Activated T-helper 17 cell treated with anti-CD3 and anti-CD28 coated beads, Interleukin-2, amount 50 U/mL, for 72 hours (primary cell): ENCODE data around the gene DLX2. TPM values are rescaled to one million over a fixed set of nuclear protein-coding genes. Genes with fewer than 3 reads are reported as not detected.

Experiments used
- ATAC-seq: fragments of 150-1000 bp; cut with Tn5 transposase; replicated peaks from 2 replicates; pipeline ENCODE4 v1.10.0; 2021; ENCODE audit warnings: mild to moderate bottlenecking, moderate library complexity
- H3K27ac Mint-ChIP-seq: one replicate; pipeline ENCODE4 v1.8.0; 2022; ENCODE audit warnings: mixed read lengths
- H3K27me3 Mint-ChIP-seq: one replicate; pipeline ENCODE4 v1.8.0; 2022; ENCODE audit warnings: mixed read lengths
- H3K36me3 Mint-ChIP-seq: one replicate; pipeline ENCODE4 v1.8.0; 2022; ENCODE audit warnings: low read depth, mild to moderate bottlenecking, mixed read lengths
- H3K4me1 Mint-ChIP-seq: one replicate; pipeline ENCODE4 v1.8.0; 2022; ENCODE audit warnings: mixed read lengths
- H3K4me3 Mint-ChIP-seq: one replicate; pipeline ENCODE4 v1.8.0; 2022; ENCODE audit warnings: mild to moderate bottlenecking, mixed read lengths
- H3K9me3 Mint-ChIP-seq: one replicate; pipeline ENCODE4 v1.8.0; 2022; ENCODE audit warnings: mixed read lengths
- total RNA-seq, 2 donors: library from RNA; stranded (reverse); gene quantifications; one replicate each; pipeline ENCODE4 v1.2.3, GENCODE V29; 2022

DLX2 gene
- total RNA-seq, 2 donors from 2014 or later = not detected

- ATAC-seq = no peak
- Mint-ChIP-seq H3K36me3 (no peaks in the 10 kb centered on the region), H3K27ac (no peak overlapping the region), H3K4me3 (peak overlapping the region; percentile 76), H3K27me3 (peaks cover 59% of the 10 kb centered on the region), H3K9me3 (no peaks in the 10 kb centered on the region), H3K4me1 (peaks cover 27% of the 10 kb centered on the region)
Measured at GRCh38 chr2:172100935-172101820, 1.5 kb downstream of the DLX2 start.

GRCh38 chr2:172100080-172100934 is 2.4 kb downstream of the DLX2 start:
- Mint-ChIP-seq H3K27me3 (peaks cover 61% of the 10 kb centered on the region), H3K27ac (no peak overlapping the region), H3K36me3 (no peaks in the 10 kb centered on the region), H3K9me3 (no peaks in the 10 kb centered on the region), H3K4me1 (peaks cover 31% of the 10 kb centered on the region), H3K4me3 (peak overlapping the region; percentile 76)
- no peak for ATAC-seq

- Mint-ChIP-seq H3K36me3 (no peaks in the 10 kb centered on the region), H3K27me3 (peaks cover 60% of the 10 kb centered on the region), H3K27ac (no peak overlapping the region), H3K9me3 (no peaks in the 10 kb centered on the region), H3K4me3 (no peak overlapping the region), H3K4me1 (peaks cover 31% of the 10 kb centered on the region)
- no peak for ATAC-seq
Measured at GRCh38 chr2:172099472-172100079, 3.1 kb downstream of the DLX2 start.

- Mint-ChIP-seq H3K9me3 (no peaks in the 10 kb centered on the region), H3K27ac (no peak overlapping the region), H3K36me3 (no peaks in the 10 kb centered on the region), H3K4me1 (peaks cover 29% of the 10 kb centered on the region), H3K27me3 (peaks cover 58% of the 10 kb centered on the region), H3K4me3 (peak overlapping the region; percentile 47)
- peak; percentile 48 for ATAC-seq
Measured at GRCh38 chr2:172098650-172099471, 3.8 kb downstream of the DLX2 start.

GRCh38 chr2:172098287-172098649 is 4.4 kb downstream of the DLX2 start:
- peaks cover 58% of the 10 kb centered on the region for H3K27me3 Mint-ChIP-seq
- H3K36me3 Mint-ChIP-seq = peaks cover 2% of the 10 kb centered on the region
- H3K4me3 Mint-ChIP-seq = peak overlapping the region; percentile 47
- no peaks in the 10 kb centered on the region for H3K9me3 Mint-ChIP-seq
- H3K27ac Mint-ChIP-seq = no peak overlapping the region
- peaks cover 28% of the 10 kb centered on the region for H3K4me1 Mint-ChIP-seq
- ATAC-seq = no peak

DNA sequence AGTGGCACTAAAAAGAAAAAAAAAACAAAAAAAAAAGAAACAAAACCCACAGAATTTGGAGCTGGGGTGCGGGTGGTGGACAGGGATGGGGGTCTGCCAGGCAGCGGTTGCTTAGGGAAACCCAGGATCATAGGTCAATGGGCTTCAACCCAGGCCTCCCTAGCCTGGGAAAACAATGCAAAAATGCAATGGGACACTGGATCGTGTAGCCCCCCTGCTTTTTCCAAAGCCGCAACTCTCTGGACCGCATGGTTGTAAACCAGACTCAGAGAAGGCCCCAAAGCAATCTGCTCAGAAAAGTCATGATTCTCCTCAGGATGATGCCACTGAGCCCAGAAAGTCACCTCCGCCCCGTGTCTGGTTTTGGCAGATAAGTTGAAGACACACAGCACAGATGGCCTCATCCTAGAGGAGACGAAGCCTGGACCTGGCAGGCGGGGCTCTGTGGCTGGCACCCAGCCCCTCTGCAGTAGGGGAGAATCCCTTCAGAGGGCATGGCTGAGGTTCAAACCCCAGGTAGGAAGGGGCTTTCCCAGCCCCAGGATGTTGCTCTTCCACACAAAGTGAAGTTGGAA is 5.1 kb downstream of the DLX2 start:
- peaks cover 28% of the 10 kb centered on the region for H3K4me1 Mint-ChIP-seq
- H3K27me3 Mint-ChIP-seq = peaks cover 60% of the 10 kb centered on the region
- no peak overlapping the region for H3K4me3 Mint-ChIP-seq
- H3K27ac Mint-ChIP-seq = no peak overlapping the region
- H3K9me3 Mint-ChIP-seq = no peaks in the 10 kb centered on the region
- ATAC-seq = no peak
- H3K36me3 Mint-ChIP-seq = peaks cover 8% of the 10 kb centered on the region

GRCh38 chr2:172096626-172097547 is 5.8 kb downstream of the DLX2 start:
- peak overlapping the region; percentile 72 for H3K4me3 Mint-ChIP-seq
- H3K9me3 Mint-ChIP-seq = no peaks in the 10 kb centered on the region
- peaks cover 63% of the 10 kb centered on the region for H3K27me3 Mint-ChIP-seq
- H3K27ac Mint-ChIP-seq = no peak overlapping the region
- no peak for ATAC-seq
- peaks cover 25% of the 10 kb centered on the region for H3K4me1 Mint-ChIP-seq
- peaks cover 12% of the 10 kb centered on the region for H3K36me3 Mint-ChIP-seq

DNA sequence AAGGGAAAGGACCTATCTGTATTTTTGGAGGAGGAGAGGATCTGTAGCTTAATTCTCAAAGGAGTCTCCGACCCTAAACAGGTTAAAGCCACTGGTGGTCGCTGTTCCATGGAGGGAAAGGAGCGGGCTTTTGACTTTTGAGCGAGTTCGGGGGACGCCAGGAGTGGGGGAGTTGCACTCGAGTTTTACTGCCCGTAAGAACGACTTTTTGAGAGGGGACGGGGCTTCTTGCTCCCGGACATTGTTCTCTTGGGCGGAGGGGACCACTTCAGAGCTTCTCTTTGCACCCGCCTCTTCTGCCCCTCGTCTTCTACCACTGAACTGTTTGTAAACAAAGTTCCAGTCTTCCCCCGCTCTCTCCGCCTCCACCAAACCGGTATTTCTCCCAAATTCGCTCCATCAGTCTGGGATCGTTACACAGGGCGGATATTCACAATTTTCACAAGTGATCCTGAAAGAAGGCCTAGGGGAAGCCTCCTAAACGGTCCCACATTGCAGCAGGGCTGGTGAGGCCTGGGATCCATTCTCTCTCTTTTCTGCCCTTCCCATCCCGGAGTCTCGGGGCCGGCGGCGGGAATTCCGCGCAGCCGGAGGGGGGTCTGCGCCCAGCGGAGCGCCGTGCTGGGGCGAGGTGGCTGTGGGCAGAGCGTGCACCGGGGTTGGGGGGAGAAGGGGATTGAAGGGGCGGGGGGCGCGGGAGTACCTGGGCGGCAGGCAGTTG is 6.6 kb downstream of the DLX2 start:
- no peak for ATAC-seq
- Mint-ChIP-seq H3K4me1 (peaks cover 20% of the 10 kb centered on the region), H3K4me3 (peak overlapping the region; percentile 72), H3K27ac (no peak overlapping the region), H3K27me3 (peaks cover 62% of the 10 kb centered on the region), H3K9me3 (no peaks in the 10 kb centered on the region), H3K36me3 (peaks cover 12% of the 10 kb centered on the region)

DNA sequence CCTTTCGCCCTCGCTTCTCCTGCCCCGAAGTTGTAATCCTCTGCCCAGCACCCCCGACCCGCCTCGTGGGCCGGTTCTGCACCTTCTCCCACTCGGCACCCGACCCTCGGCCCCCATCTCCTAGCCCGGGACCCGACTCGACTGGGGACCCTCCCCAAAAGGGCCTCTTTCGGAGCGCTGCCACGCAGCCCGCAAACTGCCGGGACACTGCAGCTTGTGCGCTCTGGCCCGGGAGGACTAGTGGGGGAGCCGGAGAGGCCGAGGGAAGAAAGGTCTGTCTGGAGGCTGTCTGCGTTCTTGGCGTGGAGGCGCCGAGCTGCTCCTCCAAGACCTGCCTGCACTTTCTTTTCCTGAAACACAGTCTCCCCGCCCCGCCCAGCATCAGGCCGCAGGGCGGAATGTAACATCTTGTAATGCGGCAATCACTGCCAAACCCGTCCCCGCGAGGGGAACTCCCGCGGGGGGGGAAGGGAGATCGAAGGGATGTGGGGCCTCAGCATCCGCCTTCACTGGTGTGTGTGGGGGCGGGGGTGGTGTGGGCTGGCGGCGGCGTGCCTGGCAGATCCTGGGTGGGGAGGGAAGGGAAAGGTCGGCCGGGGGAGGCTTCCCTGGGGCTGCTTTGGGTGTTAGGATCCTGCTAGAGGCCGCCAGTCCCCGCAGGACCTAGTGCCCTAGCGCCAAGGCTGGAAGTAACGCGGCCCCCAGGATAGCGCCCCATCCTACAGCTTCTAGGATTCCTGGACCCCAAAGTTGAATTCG is 7.4 kb downstream of the DLX2 start:
- peak; percentile 49 for ATAC-seq
- Mint-ChIP-seq H3K4me1 (peaks cover 20% of the 10 kb centered on the region), H3K9me3 (no peaks in the 10 kb centered on the region), H3K27ac (no peak overlapping the region), H3K36me3 (peaks cover 12% of the 10 kb centered on the region), H3K27me3 (peaks cover 65% of the 10 kb centered on the region), H3K4me3 (peak overlapping the region; percentile 72)

- H3K36me3 Mint-ChIP-seq = peaks cover 12% of the 10 kb centered on the region
- H3K9me3 Mint-ChIP-seq = no peaks in the 10 kb centered on the region
- H3K27me3 Mint-ChIP-seq = peaks cover 71% of the 10 kb centered on the region
- no peak for ATAC-seq
- no peak overlapping the region for H3K27ac Mint-ChIP-seq
- peak overlapping the region; percentile 72 for H3K4me3 Mint-ChIP-seq
- peaks cover 20% of the 10 kb centered on the region for H3K4me1 Mint-ChIP-seq
Measured at GRCh38 chr2:172094294-172095145, 8.2 kb downstream of the DLX2 start.
